ENCODE results near the gene ATP1A2. TPM values are rescaled to one million over a fixed set of nuclear protein-coding genes. Genes with fewer than 3 reads are reported as not detected.

ATP1A2 gene
- total and polyA plus RNA-seq, 4 donors, result 1.1 to 7.9 (median 3.1) TPM

DNA sequence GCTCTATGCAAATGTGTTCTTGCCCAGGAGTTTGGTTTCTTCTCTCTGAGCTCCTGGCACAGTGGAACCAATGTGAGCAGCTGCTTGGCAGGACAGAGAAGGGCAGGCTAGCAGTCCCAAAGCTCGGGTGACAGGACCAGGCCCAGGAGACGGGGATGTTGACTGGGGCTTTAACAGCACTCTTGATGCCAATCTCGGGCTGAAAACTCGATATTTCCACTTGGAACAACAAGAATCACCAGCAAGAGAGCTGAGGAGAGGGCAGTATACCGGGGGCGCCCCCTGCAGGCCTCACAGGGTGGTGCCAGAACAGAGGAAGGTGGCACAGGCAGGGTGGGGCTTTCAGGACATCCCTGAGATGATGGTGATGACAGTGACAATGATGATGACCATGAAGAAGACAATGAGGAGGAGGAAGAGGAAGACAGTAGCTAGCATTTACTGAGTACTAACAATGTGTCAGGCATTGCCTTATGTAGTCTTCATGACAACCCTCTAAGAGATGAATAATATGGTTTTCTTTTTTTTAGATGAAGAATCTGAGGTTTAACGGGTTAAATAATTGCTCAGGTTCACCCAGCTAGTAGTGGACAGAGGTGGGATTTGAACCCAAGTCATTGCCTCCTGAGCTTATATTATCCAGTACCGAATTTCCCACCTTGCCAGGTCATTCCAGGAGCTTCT, 36.9 kb upstream of the ATP1A2 start:
- H3K27ac ChIP-seq (ENCODE audit: low read depth in 1 of 2, low read length in 1 of 2), result no peak overlapping the region
- no peak overlapping the region for H3K9ac ChIP-seq (ENCODE audit: insufficient read depth in 1 of 2, low read length in 2 of 2)
- DNase-seq (no peak), ATAC-seq (ENCODE audit: insufficient read depth, low FRiP score) (peak; percentile 59)
- no peak overlapping the region for H3K4me3 ChIP-seq
- TF ChIP-seq, protein P1, sequence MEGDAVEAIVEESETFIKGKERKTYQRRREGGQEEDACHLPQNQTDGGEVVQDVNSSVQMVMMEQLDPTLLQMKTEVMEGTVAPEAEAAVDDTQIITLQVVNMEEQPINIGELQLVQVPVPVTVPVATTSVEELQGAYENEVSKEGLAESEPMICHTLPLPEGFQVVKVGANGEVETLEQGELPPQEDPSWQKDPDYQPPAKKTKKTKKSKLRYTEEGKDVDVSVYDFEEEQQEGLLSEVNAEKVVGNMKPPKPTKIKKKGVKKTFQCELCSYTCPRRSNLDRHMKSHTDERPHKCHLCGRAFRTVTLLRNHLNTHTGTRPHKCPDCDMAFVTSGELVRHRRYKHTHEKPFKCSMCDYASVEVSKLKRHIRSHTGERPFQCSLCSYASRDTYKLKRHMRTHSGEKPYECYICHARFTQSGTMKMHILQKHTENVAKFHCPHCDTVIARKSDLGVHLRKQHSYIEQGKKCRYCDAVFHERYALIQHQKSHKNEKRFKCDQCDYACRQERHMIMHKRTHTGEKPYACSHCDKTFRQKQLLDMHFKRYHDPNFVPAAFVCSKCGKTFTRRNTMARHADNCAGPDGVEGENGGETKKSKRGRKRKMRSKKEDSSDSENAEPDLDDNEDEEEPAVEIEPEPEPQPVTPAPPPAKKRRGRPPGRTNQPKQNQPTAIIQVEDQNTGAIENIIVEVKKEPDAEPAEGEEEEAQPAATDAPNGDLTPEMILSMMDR (IDR thresholded peaks at IDR 0.05; ENCODE audit: control extremely low read depth, extremely low read depth), result peak; percentile 25
- peaks cover 0 to 73% (median 43%) of the 10 kb centered on the region in 3 donors for H3K27me3 ChIP-seq (ENCODE audit: control insufficient read depth in 3 of 3, insufficient read depth in 3 of 3, low read length in 2 of 3)
- no peaks in the 10 kb centered on the region for H3K36me3 ChIP-seq (ENCODE audit: control insufficient read depth in 4 of 4, insufficient read depth in 4 of 4, low read length in 4 of 4)
- peaks cover 0 to under 1% (median 0%) of the 10 kb centered on the region in 5 donors for H3K4me1 ChIP-seq (ENCODE audit: control insufficient read depth in 5 of 5, insufficient read depth in 5 of 5, low read length in 5 of 5)
- 20% methylated on average over 8 of the region's 8 CpGs for WGBS, 2 donors
- no peaks in the 10 kb centered on the region for H3K9me3 ChIP-seq (ENCODE audit: control insufficient read depth in 4 of 4, insufficient read depth in 3 of 4, low read length in 3 of 4)

DNA sequence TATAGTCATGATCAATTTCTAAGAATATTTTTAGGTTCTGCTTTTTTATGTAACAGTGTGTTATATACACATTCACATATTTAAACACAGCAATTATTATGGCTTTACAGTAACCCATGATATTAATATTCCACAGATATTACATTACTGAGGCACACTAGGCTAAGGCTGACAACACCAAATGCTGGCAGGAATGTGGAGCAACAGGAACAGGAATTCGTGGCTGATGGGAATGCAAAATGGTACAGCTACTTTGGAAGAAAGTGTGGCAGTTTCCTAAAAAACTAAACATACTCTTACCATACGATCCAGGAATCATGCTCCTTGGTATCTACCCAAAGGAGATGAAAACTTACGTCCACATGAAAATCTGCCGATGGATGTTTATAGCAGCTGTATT, 36.1 kb upstream of the ATP1A2 start:
- WGBS, 2 donors, result 68 to 78% methylated on average over 4 of the region's 4 CpGs
- Histone ChIP-seq H3K27ac (ENCODE audit: low read depth in 1 of 2, low read length in 1 of 2) (no peak overlapping the region), H3K4me1 (ENCODE audit: control insufficient read depth in 5 of 5, insufficient read depth in 5 of 5, low read length in 5 of 5) (peaks cover 0 to 6% (median 0%) of the 10 kb centered on the region in 5 donors), H3K36me3 (ENCODE audit: control insufficient read depth in 4 of 4, insufficient read depth in 4 of 4, low read length in 4 of 4) (no peaks in the 10 kb centered on the region), H3K9ac (ENCODE audit: insufficient read depth in 1 of 2, low read length in 2 of 2) (no peak overlapping the region), H3K4me3 (no peak overlapping the region), H3K27me3 (ENCODE audit: control insufficient read depth in 3 of 3, insufficient read depth in 3 of 3, low read length in 2 of 3) (peaks cover 0 to 78% (median 47%) of the 10 kb centered on the region in 3 donors), H3K9me3 (ENCODE audit: control insufficient read depth in 4 of 4, insufficient read depth in 3 of 4, low read length in 3 of 4) (no peaks in the 10 kb centered on the region)
- no peak for DNase-seq
- no peak for ATAC-seq (ENCODE audit: insufficient read depth, low FRiP score)
- TF ChIP-seq, protein P1 (IDR thresholded peaks at IDR 0.05; ENCODE audit: control extremely low read depth, extremely low read depth), result no peak

DNA sequence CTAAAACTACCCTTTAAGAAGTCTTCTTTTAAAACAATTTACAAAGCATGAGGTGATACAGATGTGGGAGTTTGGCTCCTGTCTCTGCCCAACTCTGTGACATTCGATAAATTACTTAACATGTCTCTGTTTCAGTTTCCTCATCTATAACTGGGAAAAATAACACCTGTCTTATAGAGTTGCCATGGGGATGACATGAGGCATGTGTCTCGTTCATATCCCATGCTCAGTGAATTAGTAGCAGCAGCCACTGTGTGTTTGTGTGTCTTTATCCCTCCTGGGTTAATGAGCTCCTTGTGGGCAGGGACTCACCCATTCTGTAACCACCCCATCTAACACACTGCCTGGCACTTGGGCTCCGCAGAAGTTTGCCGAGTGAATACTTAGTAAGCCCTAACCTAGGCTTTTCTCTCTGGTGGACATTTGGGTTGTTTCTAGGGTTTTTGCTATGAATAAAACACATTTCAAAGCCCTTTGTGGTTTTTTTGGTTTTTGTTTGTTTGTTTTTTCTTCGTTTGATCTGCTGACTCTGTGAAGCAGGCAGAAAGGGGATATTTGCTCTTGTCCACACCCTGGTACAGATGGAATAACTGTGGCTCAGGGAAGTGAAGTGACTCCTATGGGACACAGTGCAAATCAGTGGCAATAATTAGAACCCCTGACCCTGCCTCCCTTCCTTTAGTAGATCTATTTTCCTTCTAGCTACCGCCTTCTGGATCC, 35.0 kb upstream of the ATP1A2 start:
- DNase-seq, result no peak
- WGBS, 2 donors, result 54 to 66% methylated on average over 6 of the region's 6 CpGs
- Histone ChIP-seq H3K4me3 (no peak overlapping the region), H3K36me3 (ENCODE audit: control insufficient read depth in 4 of 4, insufficient read depth in 4 of 4, low read length in 4 of 4) (no peaks in the 10 kb centered on the region), H3K27me3 (ENCODE audit: control insufficient read depth in 3 of 3, insufficient read depth in 3 of 3, low read length in 2 of 3) (peaks cover 0 to 71% (median 47%) of the 10 kb centered on the region in 3 donors), H3K27ac (ENCODE audit: low read depth in 1 of 2, low read length in 1 of 2) (no peak overlapping the region), H3K9me3 (ENCODE audit: control insufficient read depth in 4 of 4, insufficient read depth in 3 of 4, low read length in 3 of 4) (no peaks in the 10 kb centered on the region), H3K9ac (ENCODE audit: insufficient read depth in 1 of 2, low read length in 2 of 2) (no peak overlapping the region), H3K4me1 (ENCODE audit: control insufficient read depth in 5 of 5, insufficient read depth in 5 of 5, low read length in 5 of 5) (peaks cover 0 to 6% (median 0%) of the 10 kb centered on the region in 5 donors)
- no peak for ATAC-seq (ENCODE audit: insufficient read depth, low FRiP score)
- TF ChIP-seq, protein P1 (IDR thresholded peaks at IDR 0.05; ENCODE audit: control extremely low read depth, extremely low read depth), result no peak

Measured in lung (tissue), 12 donors.